ENCODE measurements around the gene NR1H4. TPM values are rescaled to one million over a fixed set of nuclear protein-coding genes. Genes with fewer than 3 reads are reported as not detected.
A peak's percentile ranks its signal among the peaks of the same experiment; 100 is the strongest.

Gene NR1H4
- total and polyA plus RNA-seq, 2 of the 13 experiments (the other 11 are each of a cell fraction or from before 2014, with no cell fraction given) = 27.3 to 114 TPM

GRCh38 chr12:100464529-100464928 lies 9.1 kb upstream of the NR1H4 start (continued):
- TF ChIP-seq ZNF264 (CRISPR knock-in tag; IDR thresholded peaks at IDR 0.05) = no peak
- no peak for TF ChIP-seq ZFP37 (CRISPR knock-in tag; IDR thresholded peaks at IDR 0.05; ENCODE audit: borderline replicate concordance)
- no peak for TF ChIP-seq TCF12 (IDR thresholded peaks at IDR 0.05)
- TF ChIP-seq TCF12 (CRISPR knock-in tag; IDR thresholded peaks at IDR 0.05) = no peak
- TF ChIP-seq SRF (IDR thresholded peaks at IDR 0.05; ENCODE audit: low read depth, low read length) = no peak
- no peak for TF ChIP-seq MTA1 (CRISPR knock-in tag; IDR thresholded peaks at IDR 0.05; ENCODE audit: borderline replicate concordance)
- no peak for TF ChIP-seq ZNF562 (CRISPR knock-in tag; IDR thresholded peaks at IDR 0.05; ENCODE audit: borderline replicate concordance)
- no peak for TF ChIP-seq ZSCAN12 (CRISPR knock-in tag; IDR thresholded peaks at IDR 0.05)
- no peak for TF ChIP-seq RBM22 (optimal IDR thresholded peaks at IDR 0.05; ENCODE audit: low read length)
- TF ChIP-seq U2AF1 (optimal IDR thresholded peaks at IDR 0.05; ENCODE audit: low read depth, low read length) = no peak
- no peak for TF ChIP-seq ZNF737 (CRISPR knock-in tag; IDR thresholded peaks at IDR 0.05; ENCODE audit: borderline replicate concordance)
- no peak for TF ChIP-seq SNAI1 (CRISPR knock-in tag; IDR thresholded peaks at IDR 0.05; ENCODE audit: borderline replicate concordance)
- no peak for TF ChIP-seq IRF9 (CRISPR knock-in tag; IDR thresholded peaks at IDR 0.05; ENCODE audit: borderline replicate concordance)
- TF ChIP-seq IKZF1 (IDR thresholded peaks at IDR 0.05) = no peak
- no peak for TF ChIP-seq PLRG1 (conservative IDR thresholded peaks at IDR 0.05)
- TF ChIP-seq NFYB (CRISPR knock-in tag; IDR thresholded peaks at IDR 0.05) = no peak
- no peak for TF ChIP-seq PAWR (CRISPR knock-in tag; IDR thresholded peaks at IDR 0.05; ENCODE audit: borderline replicate concordance)
- no peak for TF ChIP-seq HOXA7 (CRISPR knock-in tag; IDR thresholded peaks at IDR 0.05)
- no peak for TF ChIP-seq RAD51 (IDR thresholded peaks at IDR 0.05; ENCODE audit: borderline replicate concordance)
- no peak for TF ChIP-seq PBX2 (CRISPR knock-in tag; IDR thresholded peaks at IDR 0.05)
- peak; percentile 46 for TF ChIP-seq HDAC1 (CRISPR knock-in tag; IDR thresholded peaks at IDR 0.05)
- TF ChIP-seq TARDBP (CRISPR knock-in tag; IDR thresholded peaks at IDR 0.05) = no peak; the same call in 1 of the 2 replicates
- TF ChIP-seq CSRNP2 (CRISPR knock-in tag; conservative IDR thresholded peaks at IDR 0.05; ENCODE audit: low read depth) = no peak
- TF ChIP-seq NR1H2 (CRISPR knock-in tag; IDR thresholded peaks at IDR 0.05; ENCODE audit: borderline replicate concordance, low read depth) = no peak
- 0 out of 2 replicates have a peak, but pooled peaks have one; percentile 51 for TF ChIP-seq SATB2 (CRISPR knock-in tag; IDR thresholded peaks at IDR 0.05)
- no peak for TF ChIP-seq ZNF383 (CRISPR knock-in tag; IDR thresholded peaks at IDR 0.05; ENCODE audit: borderline replicate concordance)
- TF ChIP-seq ZNF232 (CRISPR knock-in tag; IDR thresholded peaks at IDR 0.05; ENCODE audit: borderline replicate concordance) = no peak
- TF ChIP-seq ETV6 (CRISPR knock-in tag; conservative IDR thresholded peaks at IDR 0.05) = no peak
- TF ChIP-seq ZKSCAN8 (CRISPR knock-in tag; IDR thresholded peaks at IDR 0.05; ENCODE audit: borderline replicate concordance) = no peak
- no peak for TF ChIP-seq ZNF775 (CRISPR knock-in tag; IDR thresholded peaks at IDR 0.05; ENCODE audit: borderline replicate concordance)
- 0 out of 2 replicates have a peak, but pooled peaks have one; percentile 28 for TF ChIP-seq ZNF878 (CRISPR knock-in tag; IDR thresholded peaks at IDR 0.05)
- TF ChIP-seq STAT5B (CRISPR knock-in tag; IDR thresholded peaks at IDR 0.05) = no peak
